ENCODE results near the gene SASH1.
"Not testable (repeated sequence)": the region's sequence is repeated elsewhere in the genome, so short reads cannot be mapped to it uniquely, and the experiment has no call there.

The SASH1 gene

DNA sequence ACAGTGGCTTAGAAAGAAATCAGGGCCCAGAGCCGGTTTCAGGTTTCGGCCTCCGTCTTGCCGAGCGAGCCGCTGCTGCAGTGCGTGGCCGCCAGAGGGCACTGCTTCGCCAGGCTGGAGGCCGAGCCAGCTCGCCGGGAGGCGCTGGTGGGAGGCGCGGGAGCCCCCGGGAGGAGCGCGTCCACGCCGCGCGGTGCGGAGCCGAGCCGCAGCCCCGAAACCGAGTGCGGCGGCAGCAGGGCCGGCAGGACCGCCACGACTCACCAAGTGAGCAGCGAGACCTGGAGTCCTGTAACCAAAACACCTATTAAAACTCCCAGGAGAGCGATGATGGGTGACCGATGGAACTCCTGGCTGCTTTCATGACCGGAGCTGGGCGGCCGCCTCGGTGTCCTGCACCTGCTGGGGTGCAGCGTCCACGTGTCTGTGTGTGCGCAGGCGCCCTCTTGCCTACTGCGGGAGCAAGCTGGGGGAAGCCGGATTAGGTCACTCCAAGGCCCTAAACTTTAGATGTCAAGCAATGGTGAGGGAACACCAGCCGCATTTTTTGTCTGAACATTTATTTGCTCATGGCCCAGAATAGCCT lies 217.3 kb downstream of the SASH1 start:
- DNase-seq = peak; percentile 34

DNA sequence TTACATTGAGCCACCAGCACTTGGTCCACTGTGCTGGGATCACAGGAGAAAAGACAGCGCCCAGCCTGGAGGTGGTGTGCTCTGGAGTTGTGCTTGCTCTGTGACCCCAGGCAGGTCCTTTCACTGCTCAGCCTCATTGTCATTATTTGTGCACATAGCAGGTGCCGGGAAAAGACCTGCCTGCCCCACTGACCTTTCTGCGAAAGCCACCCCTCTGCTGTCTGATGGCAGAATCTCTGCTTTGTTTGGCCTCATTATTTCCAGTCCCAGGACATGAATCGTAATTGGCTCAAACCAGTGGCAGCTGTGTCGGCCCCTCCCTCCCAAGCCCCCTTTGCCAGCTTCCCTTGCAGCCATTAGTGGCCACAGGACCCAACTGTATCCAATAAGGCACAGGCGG lies 219.0 kb downstream of the SASH1 start:
- no peak for DNase-seq

DNA sequence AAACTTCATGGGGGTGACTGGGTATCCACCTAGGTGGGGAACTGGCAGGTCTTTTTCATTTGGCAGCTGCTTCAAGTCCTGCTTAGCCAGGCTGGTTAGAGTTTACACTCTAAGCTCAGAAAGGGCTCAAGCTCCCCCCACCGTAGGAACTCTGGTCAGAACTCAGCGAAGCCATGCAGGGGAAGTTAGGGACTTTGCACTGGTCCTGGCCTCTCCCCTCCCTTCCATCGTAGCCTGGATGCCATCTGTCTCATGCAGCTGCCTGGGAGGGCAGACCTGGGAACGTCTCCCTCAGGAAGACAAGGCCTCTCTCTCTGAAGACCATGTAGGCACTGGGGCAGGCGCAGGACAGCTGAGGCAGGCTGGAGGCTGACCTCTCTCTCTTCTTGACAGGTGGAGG lies 220.4 kb downstream of the SASH1 start:
- no peak for DNase-seq

DNA sequence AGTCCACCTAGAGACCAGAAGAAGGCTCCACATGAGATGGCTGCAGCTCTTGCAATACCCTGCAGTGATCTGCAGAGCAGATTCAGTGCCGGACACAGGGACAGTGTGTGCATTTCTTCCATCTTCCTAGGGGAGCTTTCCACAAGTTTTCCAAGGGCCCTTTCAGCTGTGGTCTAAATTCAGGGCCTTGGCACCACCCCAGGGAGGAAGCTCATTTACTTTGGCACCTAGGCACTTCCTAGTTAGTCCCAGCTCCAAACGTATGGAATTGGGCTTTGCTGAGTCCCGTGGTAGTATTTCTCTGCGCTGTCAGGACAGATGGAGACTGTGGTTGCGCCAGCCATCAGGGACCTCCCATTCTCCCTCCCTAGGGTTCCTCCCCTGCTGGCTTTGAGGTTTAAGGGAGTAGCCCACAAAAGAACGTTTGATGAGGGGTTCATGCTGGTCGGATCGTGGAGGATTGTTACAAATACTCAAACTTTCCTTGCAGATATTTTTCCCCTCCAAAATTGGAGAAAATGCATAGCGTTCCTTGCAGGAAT lies 221.9 kb downstream of the SASH1 start:
- DNase-seq = no peak

DNA sequence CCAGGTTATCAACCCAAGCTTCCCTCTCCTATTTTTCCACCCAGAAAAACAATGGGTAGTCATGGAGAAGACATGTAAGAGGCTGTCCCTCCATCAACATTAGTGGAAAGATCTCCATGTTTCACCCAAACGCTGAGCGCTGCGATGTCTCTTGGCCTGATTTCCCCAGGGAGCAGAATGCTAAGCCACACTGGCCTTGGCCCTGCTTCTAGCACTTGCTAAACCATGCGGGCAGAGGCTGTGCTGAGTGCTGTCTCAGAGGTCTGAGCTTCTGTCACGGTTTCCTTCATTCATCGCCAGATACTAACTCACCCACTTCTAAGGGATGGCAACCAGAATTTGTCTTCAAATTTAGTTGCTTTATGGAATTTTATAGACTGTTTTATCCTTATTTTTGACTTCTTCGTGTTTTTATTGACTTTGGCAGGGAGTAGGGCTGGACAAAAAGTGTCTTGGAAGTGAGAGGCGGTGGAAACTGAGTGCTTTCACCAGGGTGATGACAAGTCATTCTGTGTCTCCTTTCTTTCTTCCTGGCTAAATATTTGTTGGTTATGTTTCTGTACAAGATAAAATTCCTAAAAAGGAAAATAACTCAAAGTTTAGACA lies 222.8 kb downstream of the SASH1 start:
- no peak for DNase-seq

DNA sequence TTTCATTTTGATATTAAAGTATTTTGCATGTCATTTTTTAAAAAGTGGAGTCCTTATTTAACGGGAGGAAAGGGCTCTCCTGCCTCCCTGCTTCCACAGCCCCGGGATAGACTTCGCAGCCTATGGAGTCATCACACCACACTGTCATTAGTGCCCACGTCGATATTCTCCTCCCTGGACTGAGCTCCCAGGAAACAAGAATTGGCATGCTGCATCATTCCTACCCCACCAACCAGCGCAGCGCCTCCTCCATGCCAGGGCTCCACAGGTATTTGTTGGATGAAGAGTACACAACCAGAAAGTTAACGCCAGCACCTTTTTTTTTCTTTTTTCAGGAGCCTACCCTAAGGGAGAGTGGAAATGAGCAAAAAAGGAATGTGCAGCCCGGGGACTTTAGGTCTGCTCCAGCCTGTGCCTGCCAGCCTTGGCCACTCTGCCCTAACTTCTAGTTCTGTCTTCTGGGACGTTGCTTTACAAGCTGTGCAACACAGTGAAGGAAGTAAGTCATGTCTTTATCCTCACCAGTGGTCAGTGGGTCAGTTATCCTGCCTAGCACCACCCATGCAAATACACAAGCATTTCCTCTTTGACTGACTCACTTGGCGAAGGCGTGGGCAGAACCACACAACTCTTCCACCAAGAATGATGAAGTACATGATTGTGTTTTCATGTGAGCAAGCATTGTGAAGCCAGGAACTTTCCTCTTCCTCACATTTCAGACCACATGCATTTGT lies 223.5 kb downstream of the SASH1 start:
- DNase-seq = no peak

DNA sequence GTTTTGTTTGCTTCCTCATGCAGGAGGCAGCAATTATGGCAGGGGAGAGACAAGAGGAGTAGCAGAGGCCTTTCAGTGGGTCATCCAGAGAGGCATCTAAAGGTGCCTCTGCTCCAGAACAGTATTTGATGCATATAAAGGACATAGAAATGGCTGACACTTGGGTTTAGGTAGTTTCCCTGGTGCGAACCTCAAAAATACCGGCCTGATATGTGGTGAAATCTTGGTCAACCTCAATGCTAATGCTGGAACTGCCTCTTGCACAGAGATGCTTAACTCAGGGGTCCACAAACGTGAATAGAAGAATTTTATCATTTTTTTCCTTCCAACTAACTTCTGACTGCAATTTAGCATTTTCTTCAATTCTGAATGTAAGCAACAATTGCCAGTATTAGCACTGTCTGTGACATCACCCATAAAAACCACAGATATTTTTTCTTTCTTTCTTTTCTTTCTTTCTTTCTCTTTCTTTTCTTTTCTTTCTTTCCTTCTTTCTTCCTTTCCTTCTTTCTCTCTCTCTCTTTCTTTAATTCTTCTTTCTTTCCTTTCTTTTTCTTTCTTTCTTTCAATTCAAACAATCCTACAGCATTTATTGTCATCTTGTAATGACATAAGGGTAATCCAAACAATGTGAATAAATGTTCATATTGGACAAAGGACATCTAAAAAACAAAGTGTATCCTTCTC lies 224.2 kb downstream of the SASH1 start:
- DNase-seq = no peak

DNA sequence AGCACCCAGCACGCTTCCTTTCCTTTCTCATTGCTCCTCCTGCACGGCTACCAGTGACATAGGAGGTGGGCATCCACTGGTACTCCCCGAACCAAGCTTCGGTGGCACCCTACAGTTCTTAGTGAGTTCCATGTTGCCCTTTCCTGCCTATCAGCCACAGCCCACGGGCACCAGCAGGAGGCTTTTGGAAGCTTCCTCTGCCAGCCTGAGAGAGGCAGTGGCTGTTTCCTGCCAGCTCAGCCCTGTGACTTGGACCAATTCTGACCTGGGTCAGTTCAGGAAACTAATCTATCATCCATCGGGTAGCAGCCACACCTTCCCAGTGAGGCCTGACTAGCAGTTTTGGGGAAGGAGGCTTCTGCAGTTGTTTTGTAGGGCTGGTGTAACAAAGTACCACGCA lies 227.8 kb downstream of the SASH1 start:
- no peak for DNase-seq

DNA sequence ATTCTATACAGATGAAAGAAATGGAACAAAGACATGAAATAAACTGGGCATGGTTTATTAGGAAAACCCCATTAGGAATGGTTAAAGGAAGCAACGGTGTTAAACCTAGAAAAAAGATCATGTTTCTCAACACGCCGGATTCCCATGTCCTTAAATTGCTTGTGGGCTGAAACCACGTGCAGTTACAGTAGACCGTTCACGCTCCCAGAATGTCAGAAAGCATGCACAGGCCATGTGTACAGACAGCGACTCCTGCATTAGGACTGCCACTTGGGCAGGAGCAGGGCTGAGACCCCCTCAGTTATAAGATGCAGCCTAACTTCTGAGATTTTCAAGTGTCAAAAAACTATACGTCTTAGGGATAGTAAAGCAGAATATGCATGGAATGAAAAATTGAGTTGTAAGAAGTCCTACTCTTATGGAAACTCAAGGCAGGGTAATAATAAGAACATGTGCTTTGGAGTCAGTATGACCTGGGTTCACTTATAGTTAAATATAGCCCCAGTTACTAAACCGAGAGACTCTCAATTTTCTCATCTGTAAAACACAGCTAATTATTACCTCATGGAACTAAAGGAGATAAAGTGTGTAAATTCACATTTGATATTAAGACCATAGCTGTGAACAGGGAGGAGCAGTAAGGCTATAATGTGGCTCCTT lies 230.2 kb downstream of the SASH1 start:
- DNase-seq = no peak

DNA sequence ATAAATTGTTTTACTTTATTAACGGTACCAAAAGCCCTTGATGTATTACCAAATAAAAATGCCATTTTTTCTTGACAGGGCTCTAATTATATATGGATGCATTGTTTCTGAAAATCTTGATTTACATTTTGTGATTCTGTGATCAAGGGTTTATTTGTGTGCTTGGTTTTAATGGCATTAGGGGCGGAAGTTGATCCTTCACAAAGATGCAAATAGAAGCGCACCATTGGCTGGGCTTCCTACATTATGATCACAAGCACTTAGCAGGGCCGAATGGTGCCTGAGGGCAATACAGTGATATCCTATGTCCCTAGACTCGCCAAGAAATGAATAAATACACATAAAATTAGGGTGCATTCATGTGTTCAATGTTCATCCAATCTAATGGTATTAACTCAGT lies 231.3 kb downstream of the SASH1 start:
- DNase-seq = no peak

DNA sequence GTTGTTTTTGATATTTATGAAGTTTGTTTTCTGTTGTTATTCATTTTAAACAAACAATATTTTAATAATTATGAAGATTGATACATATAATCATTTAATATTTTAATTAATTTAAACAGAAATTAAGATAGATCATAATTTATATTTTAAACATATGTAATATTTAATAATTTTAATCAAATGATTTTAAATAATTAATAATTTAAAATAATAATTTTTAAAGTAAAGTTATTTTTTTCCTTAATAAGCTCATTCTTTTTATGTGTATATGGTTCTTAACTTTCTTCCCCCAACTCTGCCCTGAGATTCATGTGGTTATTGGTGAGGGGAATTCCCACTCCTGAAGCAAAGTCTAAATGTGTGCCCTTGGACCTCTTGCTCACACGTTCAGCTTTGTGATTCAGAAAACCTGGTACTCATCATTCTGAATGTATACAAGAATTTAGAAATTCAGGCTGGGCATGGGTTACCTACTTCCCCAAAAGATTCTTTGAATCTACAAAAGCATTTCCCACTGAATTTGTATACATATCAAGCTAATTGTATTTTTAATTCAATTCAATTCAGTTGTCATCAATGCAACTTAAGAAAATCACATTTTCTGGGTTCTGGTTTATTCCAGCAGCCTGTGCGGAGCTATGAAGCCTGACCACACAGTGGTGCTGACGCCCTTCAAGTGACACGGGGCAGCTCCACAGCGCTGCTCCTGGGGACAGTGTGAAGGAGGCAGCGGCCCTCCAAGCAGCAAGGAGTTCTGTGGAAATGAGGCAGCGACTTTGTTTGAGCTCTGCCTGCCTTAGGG lies 235.2 kb downstream of the SASH1 start:
- DNase-seq = no peak

DNA sequence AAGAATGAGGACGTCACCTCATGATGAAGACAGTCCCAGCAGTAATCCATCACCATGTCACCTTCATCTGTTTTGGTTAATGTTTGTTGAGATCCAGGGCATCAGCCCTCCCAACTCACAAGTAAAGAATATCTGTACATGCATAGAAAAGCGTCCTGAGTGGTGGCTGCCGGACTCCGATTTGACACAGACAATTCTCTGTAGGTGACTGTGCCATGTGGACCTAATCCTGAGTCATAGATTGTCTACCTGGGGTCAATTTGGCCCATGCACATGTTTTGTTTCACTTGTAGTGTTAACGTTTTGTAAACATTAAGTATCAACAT lies 235.8 kb downstream of the SASH1 start:
- DNase-seq = no peak

DNA sequence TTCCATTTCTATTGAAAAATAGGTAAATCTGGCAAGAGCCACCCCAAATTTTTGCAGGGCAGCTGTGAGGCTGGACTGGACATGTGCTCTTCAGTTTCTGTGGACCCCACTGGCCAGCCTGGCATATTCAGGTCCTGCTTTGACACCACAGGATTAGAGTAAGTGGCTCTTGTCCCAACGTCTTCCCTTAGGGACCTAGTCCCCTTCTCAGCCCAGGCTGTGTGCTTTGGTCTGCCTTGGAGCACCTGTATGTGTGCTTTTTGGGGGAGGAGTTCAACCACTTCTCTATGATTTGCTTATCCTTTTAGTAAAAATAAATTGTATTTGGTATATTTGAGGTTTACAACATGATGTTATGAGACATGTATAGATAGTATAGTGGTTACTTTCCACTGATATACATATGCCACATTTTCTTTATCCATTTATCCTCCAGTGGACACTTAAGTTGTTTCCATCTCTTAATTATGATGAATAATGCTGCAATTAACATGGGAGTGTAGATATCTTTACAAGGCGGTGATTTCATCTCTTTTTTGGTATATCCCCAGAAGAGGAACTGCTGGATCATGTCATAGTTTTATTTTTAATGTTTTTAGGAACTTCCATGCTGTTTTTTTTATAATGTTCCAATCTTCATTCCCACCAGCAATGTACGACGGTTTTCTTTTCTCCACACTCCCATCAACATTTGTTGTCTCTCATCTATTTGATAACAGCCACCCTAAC lies 236.4 kb downstream of the SASH1 start:
- no peak for DNase-seq

DNA sequence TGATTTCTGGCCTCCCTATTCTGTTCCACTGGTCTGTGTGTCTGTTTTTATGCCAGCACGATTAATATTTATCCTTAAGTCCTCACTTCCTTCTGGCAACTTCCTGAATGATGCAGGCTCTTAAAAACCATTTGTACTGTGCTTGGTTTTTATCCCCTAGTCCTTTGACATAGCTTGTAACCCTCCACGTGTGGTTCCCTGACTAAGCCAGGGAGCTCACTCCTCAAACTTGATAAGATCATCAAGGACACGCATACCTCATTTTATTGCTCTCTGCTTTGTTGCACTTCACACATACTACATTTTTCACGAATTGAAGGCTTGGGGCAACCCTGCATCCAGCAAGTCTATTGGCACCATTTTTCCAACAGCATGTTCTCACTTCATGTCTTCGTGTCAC lies 237.8 kb downstream of the SASH1 start:
- no peak for DNase-seq

DNA sequence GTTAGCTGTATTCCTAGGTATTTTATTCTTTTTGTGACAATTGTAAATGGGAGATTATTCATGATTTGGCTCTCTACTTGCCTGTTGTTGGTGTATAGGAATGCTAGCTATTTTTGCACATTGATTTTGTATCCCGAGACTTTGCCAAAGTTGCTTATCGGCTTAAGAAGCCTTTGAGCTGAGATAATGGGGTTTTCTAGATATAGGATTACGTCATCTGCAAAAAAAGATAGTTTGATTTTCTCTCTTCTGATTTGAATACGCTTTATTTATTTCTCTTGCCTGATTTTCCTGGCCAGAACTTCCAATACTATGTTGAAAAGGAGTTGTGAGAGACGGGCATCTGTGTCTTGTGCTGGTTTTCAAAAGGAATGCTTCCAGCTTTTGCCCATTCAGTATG lies 241.0 kb downstream of the SASH1 start:
- DNase-seq = no peak

DNA sequence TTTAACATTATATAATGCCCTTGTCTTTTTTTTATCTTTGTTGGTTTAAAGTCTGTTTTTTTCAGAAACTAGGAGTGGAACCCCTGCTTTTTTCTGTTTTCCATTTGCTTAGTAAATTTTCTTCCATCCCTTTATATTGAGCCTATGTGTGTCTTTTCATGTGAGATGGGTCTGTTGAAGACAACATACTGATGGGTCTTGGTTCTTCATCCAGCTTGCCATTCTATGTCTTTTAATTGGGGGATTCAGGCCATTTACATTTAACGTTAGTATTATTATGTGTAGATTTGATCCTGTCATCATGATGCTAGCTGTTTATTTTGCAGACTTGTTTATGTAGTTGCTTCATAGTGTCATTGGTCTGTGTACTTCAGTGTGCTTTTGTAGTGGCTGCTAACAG lies 243.0 kb downstream of the SASH1 start:
- DNase-seq = not testable (repeated sequence)

DNA sequence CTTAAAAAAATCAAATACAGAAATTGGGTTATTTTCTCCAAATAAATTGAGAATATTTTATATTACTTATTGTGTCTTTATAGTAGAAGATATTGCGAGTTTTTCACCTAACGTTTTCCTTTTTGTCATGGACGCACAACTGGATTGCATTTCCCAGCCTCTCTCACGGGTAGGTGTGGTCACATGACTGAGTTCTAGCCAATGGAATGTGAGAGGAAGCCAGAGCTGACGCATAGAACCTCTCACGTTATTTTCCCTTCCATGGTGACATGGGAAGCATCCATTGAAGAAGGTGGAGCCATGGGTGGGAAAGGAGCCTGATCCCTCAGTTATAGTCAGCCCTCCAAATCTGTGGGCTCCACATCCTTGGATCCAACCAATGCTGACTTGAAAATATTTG lies 248.2 kb downstream of the SASH1 start:
- no peak for DNase-seq

DNA sequence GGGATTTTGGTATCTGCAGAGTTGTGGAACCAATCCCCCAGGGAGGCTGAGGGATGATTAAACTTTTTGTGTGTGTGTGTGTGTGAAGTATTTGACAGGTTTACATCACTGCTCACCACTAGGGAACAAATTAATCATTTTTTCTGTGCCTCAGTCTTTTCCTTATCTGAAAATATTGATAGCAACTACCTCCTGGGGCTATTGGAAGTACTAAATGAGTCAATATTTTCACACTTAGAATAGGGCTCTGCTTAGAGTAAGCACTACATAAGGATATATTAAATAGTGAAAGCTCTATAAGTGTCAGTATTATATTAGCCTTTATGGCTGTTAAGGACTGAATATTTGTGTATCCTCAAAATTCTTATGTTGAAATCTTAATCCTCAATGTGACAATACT lies 249.0 kb downstream of the SASH1 start:
- DNase-seq = no peak

DNA sequence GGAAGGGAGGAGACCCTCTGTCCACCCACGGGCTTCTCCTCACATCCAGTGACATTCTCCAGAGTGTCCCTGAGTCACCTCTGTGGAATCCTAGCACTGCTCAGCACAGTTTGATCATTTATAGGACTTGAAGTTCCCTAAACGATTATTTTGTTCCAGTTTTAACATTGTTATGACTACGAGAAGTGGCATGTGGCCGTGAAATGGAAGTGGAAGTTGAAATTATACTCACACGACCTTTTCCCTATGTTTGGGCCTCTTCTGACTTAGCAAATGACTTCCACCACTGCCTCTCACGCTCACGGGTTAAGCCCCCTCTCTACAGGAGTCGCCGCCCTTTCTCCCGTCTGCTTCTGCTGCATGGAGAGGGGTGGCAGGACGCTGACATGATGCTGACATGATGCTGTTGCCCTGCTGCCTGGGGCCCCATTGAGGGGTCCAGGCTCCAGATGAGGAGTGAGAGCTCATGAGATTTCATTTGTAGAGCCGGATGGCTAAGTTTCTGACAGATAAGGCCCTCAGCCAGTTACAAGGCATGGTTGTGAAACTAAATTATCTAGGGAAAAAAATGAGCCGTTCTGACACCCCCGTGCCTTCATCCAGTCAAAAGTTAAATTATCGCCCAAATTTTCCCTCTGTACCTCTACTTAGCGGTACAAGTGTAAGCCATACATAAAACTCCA lies 250.6 kb downstream of the SASH1 start:
- DNase-seq = no peak

DNA sequence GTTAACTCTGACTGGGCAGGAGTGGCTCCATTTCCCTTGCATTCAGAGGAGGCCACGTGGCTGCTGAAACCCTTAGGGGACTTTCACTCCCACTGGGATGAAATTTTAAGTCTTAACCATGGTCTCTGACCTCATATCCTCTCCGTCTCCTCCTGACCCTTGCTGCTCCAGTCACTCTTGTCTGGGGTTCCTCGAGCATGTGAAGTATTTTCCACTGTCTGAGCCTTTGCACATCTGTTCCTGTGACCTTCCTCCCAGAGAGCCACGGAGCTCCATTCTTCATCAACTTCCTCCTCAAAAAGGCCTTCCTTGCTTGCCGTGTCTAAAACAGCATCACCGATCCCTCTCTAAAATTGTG lies 251.2 kb downstream of the SASH1 start:
- DNase-seq = no peak

DNA sequence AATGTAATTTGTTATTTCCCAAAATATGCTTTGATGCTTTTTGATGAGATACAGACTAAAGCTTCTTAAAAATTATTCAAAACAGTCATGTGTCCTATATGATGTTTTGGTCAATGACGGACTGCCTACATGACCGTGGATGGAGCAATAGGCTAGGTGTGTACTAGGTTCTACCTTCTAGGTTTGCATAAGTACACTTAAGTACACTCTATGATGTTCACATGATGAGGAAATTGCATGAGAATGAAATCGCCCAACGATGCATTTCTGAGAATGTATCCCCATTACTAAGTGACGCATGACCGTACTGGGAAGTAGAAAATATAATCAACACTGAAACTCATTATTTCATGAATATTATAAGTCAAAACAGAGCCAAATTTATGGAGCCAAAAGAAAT lies 252.9 kb downstream of the SASH1 start:
- no peak for DNase-seq
